IPS-20b (cell line): ENCODE measurements around the gene MCM7.

Source experiments
- H3K27ac ChIP-seq: one replicate; pipeline ENCODE4 v1.5.1; 2013; ENCODE audit warnings: low read length
- H3K27me3 ChIP-seq: 2 replicates; pipeline ENCODE4 v1.6.1; 2013; ENCODE audit warnings: mild to moderate bottlenecking, low read length, inconsistent platforms; ENCODE audit not compliant: insufficient read depth
- H3K36me3 ChIP-seq: 2 replicates; pipeline ENCODE4 v1.6.1; 2013; ENCODE audit warnings: low read depth, mild to moderate bottlenecking, inconsistent platforms, low read length, moderate library complexity; ENCODE audit not compliant: insufficient read depth
- H3K4me1 ChIP-seq: 2 replicates; pipeline ENCODE4 v1.6.1; 2013; ENCODE audit warnings: mild to moderate bottlenecking, control low read depth, inconsistent platforms, low read length, moderate library complexity; ENCODE audit not compliant: insufficient read depth
- H3K4me3 ChIP-seq: 2 replicates; pipeline ENCODE4 v1.5.1; 2013; ENCODE audit warnings: mild to moderate bottlenecking, low read length, inconsistent platforms
- H3K9ac ChIP-seq: 2 replicates; pipeline ENCODE4 v1.6.1; 2013; ENCODE audit warnings: low read depth, mild to moderate bottlenecking, inconsistent platforms, low read length, moderate library complexity
- H3K9me3 ChIP-seq: 2 replicates; pipeline ENCODE4 v1.6.1; 2013; ENCODE audit warnings: mild to moderate bottlenecking, low read depth, low read length, inconsistent platforms; ENCODE audit not compliant: insufficient read depth

The MCM7 gene

DNA sequence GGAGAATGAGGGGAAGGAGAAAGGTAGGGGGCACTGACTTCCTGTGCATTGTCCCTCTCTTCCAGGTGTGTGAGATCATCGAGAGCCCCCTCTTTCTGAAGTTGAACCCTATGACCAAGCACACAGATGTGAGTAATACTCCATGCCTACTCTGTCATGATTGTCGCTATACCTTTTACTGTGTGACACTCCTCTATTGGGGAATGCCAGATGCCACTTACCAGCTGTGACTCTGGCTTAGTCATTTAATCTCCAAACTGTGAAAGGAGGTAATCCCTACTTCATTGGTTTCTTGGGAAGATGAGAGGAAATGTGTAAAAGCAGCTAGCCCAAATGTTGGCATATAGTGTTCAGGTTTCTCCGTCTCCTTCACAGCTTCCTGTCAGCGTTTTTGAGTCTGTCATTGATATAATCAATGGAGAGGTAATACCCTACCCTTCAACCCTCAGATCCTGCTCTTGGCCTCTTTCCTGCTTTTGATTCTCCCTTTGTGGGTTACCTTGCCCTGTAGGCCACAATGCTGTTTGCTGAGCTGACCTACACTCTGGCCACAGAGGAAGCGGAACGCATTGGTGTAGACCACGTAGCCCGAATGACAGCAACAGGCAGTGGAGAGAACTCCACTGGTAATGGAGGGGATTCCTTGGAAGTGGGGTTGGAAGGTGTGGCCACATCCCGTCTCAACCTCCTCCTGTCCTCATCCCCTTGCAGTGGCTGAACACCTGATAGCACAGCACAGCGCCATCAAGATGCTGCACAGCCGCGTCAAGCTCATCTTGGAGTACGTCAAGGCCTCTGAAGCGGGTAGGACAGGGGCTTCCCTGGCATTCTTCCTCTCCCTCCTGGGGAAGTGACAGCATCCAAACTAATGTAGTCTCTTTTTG, 10.4 kb downstream of the MCM7 start:
- Histone ChIP-seq H3K4me3 (no peak overlapping the region), H3K9me3 (no peaks in the 10 kb centered on the region), H3K27me3 (no peaks in the 10 kb centered on the region), H3K4me1 (no peaks in the 10 kb centered on the region; the same call in 1 of the 2 replicates), H3K36me3 (peaks cover 56% of the 10 kb centered on the region), H3K9ac (no peak overlapping the region), H3K27ac (no peak overlapping the region)

DNA sequence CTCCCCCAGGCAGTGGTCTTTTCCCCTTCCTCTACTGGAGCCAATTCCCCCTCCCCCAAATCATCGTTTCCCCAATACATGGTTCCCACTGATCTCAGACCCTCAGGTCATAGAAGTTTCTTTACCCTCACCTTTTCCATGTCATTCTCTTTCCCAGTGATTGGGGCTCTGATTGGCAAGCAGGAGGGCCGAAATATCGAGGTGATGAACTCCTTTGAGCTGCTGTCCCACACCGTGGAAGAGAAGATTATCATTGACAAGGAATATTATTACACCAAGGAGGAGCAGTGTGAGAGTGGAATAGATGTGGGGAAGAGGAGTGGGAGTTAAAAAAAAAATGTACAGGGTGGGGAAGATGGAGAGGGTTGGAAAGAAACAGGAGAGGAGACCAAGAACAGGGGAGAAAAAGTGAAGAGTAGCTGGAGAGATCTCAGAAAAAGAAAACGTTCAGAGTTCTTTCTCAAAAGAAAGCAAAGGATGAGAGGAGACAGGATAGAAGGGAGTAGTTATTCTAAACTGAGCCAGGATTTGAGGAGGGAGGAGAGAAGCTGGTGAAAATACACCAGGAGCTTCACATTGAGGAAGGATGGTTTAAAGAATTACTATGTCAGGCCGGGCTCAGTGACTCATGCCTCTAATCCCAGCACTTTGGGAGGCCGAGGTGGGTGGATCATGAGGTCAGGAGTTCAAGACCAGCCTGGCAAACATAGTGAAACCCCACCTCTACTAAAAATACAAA, 11.6 kb downstream of the MCM7 start:
- Histone ChIP-seq H3K27me3 (no peaks in the 10 kb centered on the region), H3K36me3 (peaks cover 45% of the 10 kb centered on the region), H3K27ac (no peak overlapping the region), H3K9me3 (no peaks in the 10 kb centered on the region), H3K4me3 (peak overlapping the region; percentile 92), H3K4me1 (no peaks in the 10 kb centered on the region; the same call in 1 of the 2 replicates), H3K9ac (peak overlapping the region; percentile 92)

- Histone ChIP-seq H3K4me3 (peak within 1 kb of the TSS; percentile 92), H3K27ac (peak within 1 kb of the TSS; percentile 30), H3K9me3 (no peaks in the 10 kb centered on the region), H3K9ac (peak within 1 kb of the TSS; percentile 92), H3K4me1 (no peaks in the 10 kb centered on the region; the same call in 1 of the 2 replicates), H3K36me3 (peaks cover 37% of the 10 kb centered on the region), H3K27me3 (no peaks in the 10 kb centered on the region)
These were observed 12.4 kb downstream of the MCM7 start, which contains the start of gene COPS6 for GRCh38 chr7:100088621-100089457. TSS of gene COPS6 (plus strand) at chr7:100088969. CDS start at chr7:100088991, 22 bp downstream.

- H3K4me3 ChIP-seq, result peak overlapping the region; percentile 92
- peak overlapping the region; percentile 30 for H3K27ac ChIP-seq
- H3K4me1 ChIP-seq, result peaks cover 2% of the 10 kb centered on the region; the same call in 1 of the 2 replicates
- peak overlapping the region; percentile 92 for H3K9ac ChIP-seq
- H3K36me3 ChIP-seq, result peaks cover 30% of the 10 kb centered on the region
- H3K9me3 ChIP-seq, result no peaks in the 10 kb centered on the region
- H3K27me3 ChIP-seq, result no peaks in the 10 kb centered on the region
These were observed 13.0 kb downstream of the MCM7 start for GRCh38 chr7:100088095-100088620.

DNA sequence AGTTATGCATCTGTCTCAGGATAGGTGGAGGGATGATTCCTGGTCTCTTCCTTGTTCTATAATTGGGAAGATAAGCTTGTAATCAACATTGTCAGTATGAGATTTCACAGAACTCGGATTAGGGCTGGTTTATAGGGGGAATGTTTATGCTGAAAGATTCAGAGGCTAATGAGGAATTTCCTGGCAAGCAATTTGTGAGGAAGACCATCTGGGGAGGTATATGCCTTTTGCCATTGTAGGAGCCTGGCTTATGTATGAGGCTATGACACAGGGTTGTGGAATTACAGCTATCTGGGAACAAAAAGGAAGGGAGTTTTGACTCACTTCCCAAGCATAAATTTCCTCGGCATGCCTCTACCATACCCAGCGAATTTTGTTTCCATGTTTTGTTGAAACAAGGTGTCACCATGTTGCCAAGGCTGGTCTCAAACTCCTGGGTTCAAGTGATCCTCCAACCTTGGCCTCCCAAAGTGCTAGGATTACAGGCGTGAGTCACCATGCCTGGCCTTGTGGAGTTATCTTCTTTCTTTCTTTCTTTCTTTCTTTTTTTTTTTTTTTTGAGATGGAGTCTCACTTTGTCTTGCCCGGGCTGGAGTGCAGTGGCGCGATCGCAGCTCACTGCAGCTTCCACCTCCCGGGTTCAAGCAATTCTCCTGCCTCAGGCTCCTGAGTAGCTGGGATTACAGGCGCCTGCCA, 14.0 kb downstream of the MCM7 start:
- Histone ChIP-seq H3K9ac (no peak overlapping the region), H3K9me3 (no peaks in the 10 kb centered on the region), H3K4me3 (no peak overlapping the region), H3K36me3 (peaks cover 20% of the 10 kb centered on the region), H3K27me3 (no peaks in the 10 kb centered on the region), H3K4me1 (peaks cover 8% of the 10 kb centered on the region; the same call in 1 of the 2 replicates), H3K27ac (no peak overlapping the region)

GRCh38 chr7:100085515-100085914, 15.7 kb downstream of the MCM7 start:
- peaks cover 3% of the 10 kb centered on the region for H3K36me3 ChIP-seq
- no peak overlapping the region for H3K4me3 ChIP-seq
- no peak overlapping the region for H3K27ac ChIP-seq
- no peak overlapping the region for H3K9ac ChIP-seq
- no peaks in the 10 kb centered on the region for H3K9me3 ChIP-seq
- H3K27me3 ChIP-seq, result no peaks in the 10 kb centered on the region
- H3K4me1 ChIP-seq, result peaks cover 8% of the 10 kb centered on the region; the same call in 1 of the 2 replicates

- peak overlapping the region; percentile 68; the same call in 1 of the 2 replicates for H3K4me3 ChIP-seq
- H3K27ac ChIP-seq, result no peak overlapping the region
- peaks cover 22% of the 10 kb centered on the region for H3K36me3 ChIP-seq
- no peaks in the 10 kb centered on the region for H3K27me3 ChIP-seq
- no peaks in the 10 kb centered on the region for H3K9me3 ChIP-seq
- H3K9ac ChIP-seq, result no peak overlapping the region; the same call in 1 of the 2 replicates
- peaks cover 8% of the 10 kb centered on the region; the same call in 1 of the 2 replicates for H3K4me1 ChIP-seq
These were observed 18.2 kb downstream of the MCM7 start for GRCh38 chr7:100082978-100083377.

DNA sequence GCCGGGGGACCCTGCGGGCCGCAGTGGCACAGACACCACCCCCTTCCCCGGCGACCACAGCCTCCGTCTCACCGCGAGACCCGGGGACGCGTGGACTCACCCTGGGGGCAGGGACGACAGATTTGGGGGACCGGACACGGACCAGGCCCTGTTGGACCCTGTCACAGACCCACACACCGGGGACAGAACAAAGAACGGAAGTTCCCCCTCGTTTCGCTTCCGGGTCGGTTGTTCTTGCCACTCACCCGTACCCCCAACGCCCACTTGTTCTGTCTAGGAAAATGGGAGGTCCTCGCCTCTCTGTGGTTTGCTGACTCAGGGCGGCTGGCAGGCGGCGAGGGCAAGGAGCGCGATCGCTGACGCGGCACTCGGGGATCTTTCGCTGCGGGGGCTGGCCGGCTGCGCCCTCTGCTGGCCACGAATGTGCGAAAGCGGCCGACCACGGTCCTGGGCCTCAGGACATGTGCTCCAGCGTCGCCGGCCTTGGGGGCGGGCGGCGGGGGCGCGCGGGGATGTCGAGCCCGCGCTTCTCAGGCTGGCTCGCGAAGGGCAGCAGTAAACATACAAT, 19.6 kb downstream of the MCM7 start, which contains the start of gene ZNF3:
ZNF3 (minus strand) TSS at position 189 of the 568 bp plus-strand sequence. CDS start 4,366 bp downstream, outside the sequence.
- H3K4me3 ChIP-seq, result peak within 1 kb of the TSS; percentile 100
- H3K36me3 ChIP-seq, result peaks cover 35% of the 10 kb centered on the region
- peak within 1 kb of the TSS; percentile 100 for H3K9ac ChIP-seq
- no peaks in the 10 kb centered on the region; the same call in 1 of the 2 replicates for H3K9me3 ChIP-seq
- H3K27me3 ChIP-seq, result no peaks in the 10 kb centered on the region
- H3K4me1 ChIP-seq, result peaks cover 8% of the 10 kb centered on the region; the same call in 1 of the 2 replicates
- H3K27ac ChIP-seq, result peak within 1 kb of the TSS; percentile 79

DNA sequence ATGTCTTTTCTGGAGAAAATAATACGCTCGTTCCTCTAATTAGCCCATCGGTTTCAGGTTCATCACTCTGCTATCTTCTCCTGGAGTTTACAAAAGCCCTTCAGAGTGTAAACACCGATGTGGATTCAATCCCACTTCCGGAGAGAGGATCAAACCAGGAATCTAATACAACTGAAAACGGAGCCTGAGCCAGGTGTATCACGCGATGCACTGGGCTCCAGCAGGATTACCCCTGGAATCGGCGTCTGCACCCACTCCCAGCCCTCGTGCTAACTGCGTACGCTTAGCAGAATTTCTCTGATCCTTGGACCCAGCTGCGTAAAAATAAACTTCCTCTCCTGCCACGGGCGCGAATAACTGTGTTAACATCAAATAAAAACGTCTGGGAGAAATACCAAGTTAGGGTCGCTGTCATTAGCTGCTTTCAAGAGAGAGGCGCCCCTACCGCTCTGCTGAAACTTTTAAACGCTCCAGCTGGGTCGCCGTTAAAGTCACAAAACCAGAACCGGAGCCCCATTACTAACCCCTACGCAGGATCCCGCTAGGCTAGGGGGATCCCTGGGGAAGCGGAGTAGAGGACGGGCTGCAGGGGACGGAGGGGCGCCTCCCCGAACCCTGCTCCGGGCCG, 20.2 kb downstream of the MCM7 start:
- peaks cover 8% of the 10 kb centered on the region; the same call in 1 of the 2 replicates for H3K4me1 ChIP-seq
- peak overlapping the region; percentile 100 for H3K4me3 ChIP-seq
- no peaks in the 10 kb centered on the region; the same call in 1 of the 2 replicates for H3K9me3 ChIP-seq
- H3K27me3 ChIP-seq, result no peaks in the 10 kb centered on the region
- H3K36me3 ChIP-seq, result peaks cover 41% of the 10 kb centered on the region
- H3K9ac ChIP-seq, result peak overlapping the region; percentile 100
- peak overlapping the region; percentile 79 for H3K27ac ChIP-seq
